DOHH2 (cell line): ENCODE measurements around the gene SOWAHD.

ENCODE experiments used
- EZH2phosphoT487 ChIP-seq: fragments of 200-600 bp; sonication (generic); IDR thresholded peaks from 2 replicates; pipeline ENCODE4 v1.6.1; 2017; ENCODE audit warnings: borderline replicate concordance, mild to moderate bottlenecking, antibody characterized with exemption, low read length, moderate library complexity, mixed read lengths
- TF ChIP-seq, protein P1 (sequence below): fragments of 200-600 bp; sonication (generic); IDR thresholded peaks from one replicate; pipeline ENCODE4 v1.5.1; 2014; ENCODE audit warnings: antibody characterized with exemption, mild to moderate bottlenecking, low read depth, low read length; ENCODE audit not compliant: poor library complexity, severe bottlenecking

DNA sequence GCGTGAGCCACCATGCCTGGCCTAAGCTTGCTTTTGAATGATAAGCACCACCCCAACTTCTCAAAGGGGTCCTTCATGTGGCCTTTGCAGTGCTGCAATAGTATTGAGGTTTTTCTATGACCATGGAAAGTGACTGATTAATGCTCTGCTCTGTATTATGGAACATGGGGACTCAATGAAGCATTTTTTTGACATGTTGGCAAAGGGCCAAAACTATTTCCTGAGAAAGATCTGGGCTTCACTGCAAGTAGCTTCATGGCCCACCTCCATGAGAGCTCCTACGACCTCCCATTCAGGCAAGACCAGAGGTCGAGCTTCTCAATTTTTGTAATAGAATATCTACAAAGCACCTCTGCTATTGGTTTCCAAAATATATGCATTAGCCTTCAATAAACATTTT lies 48.8 kb upstream of the SOWAHD start:
- TF ChIP-seq, protein P1, sequence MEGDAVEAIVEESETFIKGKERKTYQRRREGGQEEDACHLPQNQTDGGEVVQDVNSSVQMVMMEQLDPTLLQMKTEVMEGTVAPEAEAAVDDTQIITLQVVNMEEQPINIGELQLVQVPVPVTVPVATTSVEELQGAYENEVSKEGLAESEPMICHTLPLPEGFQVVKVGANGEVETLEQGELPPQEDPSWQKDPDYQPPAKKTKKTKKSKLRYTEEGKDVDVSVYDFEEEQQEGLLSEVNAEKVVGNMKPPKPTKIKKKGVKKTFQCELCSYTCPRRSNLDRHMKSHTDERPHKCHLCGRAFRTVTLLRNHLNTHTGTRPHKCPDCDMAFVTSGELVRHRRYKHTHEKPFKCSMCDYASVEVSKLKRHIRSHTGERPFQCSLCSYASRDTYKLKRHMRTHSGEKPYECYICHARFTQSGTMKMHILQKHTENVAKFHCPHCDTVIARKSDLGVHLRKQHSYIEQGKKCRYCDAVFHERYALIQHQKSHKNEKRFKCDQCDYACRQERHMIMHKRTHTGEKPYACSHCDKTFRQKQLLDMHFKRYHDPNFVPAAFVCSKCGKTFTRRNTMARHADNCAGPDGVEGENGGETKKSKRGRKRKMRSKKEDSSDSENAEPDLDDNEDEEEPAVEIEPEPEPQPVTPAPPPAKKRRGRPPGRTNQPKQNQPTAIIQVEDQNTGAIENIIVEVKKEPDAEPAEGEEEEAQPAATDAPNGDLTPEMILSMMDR, result no peak
- TF ChIP-seq EZH2phosphoT487, result no peak
